ENCODE results near the gene ALG12. TPM values are rescaled to one million over a fixed set of nuclear protein-coding genes. Genes with fewer than 3 reads are reported as not detected.

The ALG12 gene
- total and polyA plus RNA-seq, 2 experiments from 2014 or later = 18.7 to 23.3 TPM

- TF ChIP-seq POLR2AphosphoS5 (IDR thresholded peaks at IDR 0.05; ENCODE audit: low read depth) (no peak), JUNB (IDR thresholded peaks at IDR 0.05; ENCODE audit: unreplicated experiment) (no peak), ZNF462 (CRISPR knock-in tag; IDR thresholded peaks at IDR 0.05) (no peak), REST (IDR thresholded peaks at IDR 0.05; ENCODE audit: unreplicated experiment) (no peak), NANOG (IDR thresholded peaks at IDR 0.05; ENCODE audit: borderline replicate concordance) (no peak), EZH2phosphoT487 (IDR thresholded peaks at IDR 0.05; ENCODE audit: unreplicated experiment) (no peak), ZNF331 (CRISPR knock-in tag; IDR thresholded peaks at IDR 0.05; ENCODE audit: low read depth) (no peak), EZH2 (IDR thresholded peaks at IDR 0.05; ENCODE audit: low read depth, unreplicated experiment) (no peak), ZNF114 (CRISPR knock-in tag; IDR thresholded peaks at IDR 0.05) (no peak), CREB1 (CRISPR knock-in tag; IDR thresholded peaks at IDR 0.05; ENCODE audit: low read depth) (no peak), CTCF (conservative IDR thresholded peaks at IDR 0.05; ENCODE audit: low read depth in 2 of 2) (no peak), STAT1 (IDR thresholded peaks at IDR 0.05; ENCODE audit: unreplicated experiment) (no peak), ETS1 (IDR thresholded peaks at IDR 0.05) (no peak)
- peaks cover 27% of the 10 kb centered on the region for H4K20me1 ChIP-seq (replicated peaks; ENCODE audit: insufficient read depth)
- no peak overlapping the region for H3K4me3 ChIP-seq
- H3K36me3 ChIP-seq (ENCODE audit: insufficient read depth) = peaks cover 4% of the 10 kb centered on the region
- H3K4me2 ChIP-seq = no peak overlapping the region
- no peak overlapping the region for H2AFZ ChIP-seq
- H3K27me3 ChIP-seq (ENCODE audit: insufficient read depth) = no peaks in the 10 kb centered on the region
- Mint-ChIP-seq H3K27me3 (ENCODE audit: insufficient read depth, low read depth, poor library complexity) (peaks cover 4% of the 10 kb centered on the region), H3K4me1 (peaks cover 5% of the 10 kb centered on the region; the same call in 2 of the 3 replicates), H3K36me3 (ENCODE audit: low read depth) (peaks cover 71% of the 10 kb centered on the region), H3K27ac (no peak overlapping the region), H3K4me3 (no peak overlapping the region), H3K9me3 (peaks cover 15% of the 10 kb centered on the region)
- ATAC-seq (no peak), DNase-seq (ENCODE audit: low spot score) (no peak)
- H3K4me1 ChIP-seq (ENCODE audit: insufficient read depth) = no peaks in the 10 kb centered on the region
- peaks cover 45% of the 10 kb centered on the region for H3K79me2 ChIP-seq (replicated peaks; ENCODE audit: insufficient read depth)
- H3F3A ChIP-seq (replicated peaks; ENCODE audit: low read depth) = no peaks in the 10 kb centered on the region
- no peak overlapping the region for H3K27ac ChIP-seq (ENCODE audit: low read depth)
- H3K9me2 ChIP-seq (ENCODE audit: insufficient read depth) = 0 out of 2 replicates have a peak, but pooled peaks cover 4% of the 10 kb centered on the region
Measured at GRCh38 chr22:49885281-49885680, 33.0 kb downstream of the ALG12 start.

Data from GM23338 (cell line).